Small intestine (tissue), 7 donors: ENCODE data around the gene CXXC5. TPM values are rescaled to one million over a fixed set of nuclear protein-coding genes. Genes with fewer than 3 reads are reported as not detected.

ENCODE experiments used
- DNase-seq, 2 donors: peaks; one replicate each; pipeline versions ENCODE4 v3.0.0 to v3.0.0-alpha.2; 2013
- FAIRE-seq: peaks from 2 replicates; lab custom pipeline; 2012; peaks lifted over from hg19 to GRCh38; lab: Jason Lieb, UNC
- H3K27ac ChIP-seq, 3 donors: one replicate each; pipeline ENCODE4 v1.5.1; 2013; ENCODE audit warnings: low read length in 2 of 3, mild to moderate bottlenecking in 2 of 3, control low read depth in 1 of 3, inconsistent platforms in 1 of 3, low read depth in 1 of 3, moderate library complexity in 1 of 3
- H3K27me3 ChIP-seq, 3 donors: one replicate each; pipeline ENCODE4 v1.6.1; 2013; ENCODE audit warnings: low read length in 3 of 3, inconsistent platforms in 1 of 3; ENCODE audit not compliant: control insufficient read depth in 3 of 3, insufficient read depth in 3 of 3
- H3K36me3 ChIP-seq, 3 donors: one replicate each; pipeline ENCODE4 v1.6.1; 2013; ENCODE audit warnings: low read length in 3 of 3, inconsistent platforms in 1 of 3, low read depth in 1 of 3, mild to moderate bottlenecking in 1 of 3, moderate library complexity in 1 of 3; ENCODE audit not compliant: control insufficient read depth in 3 of 3, insufficient read depth in 2 of 3
- H3K4me1 ChIP-seq, 3 donors: one replicate each; pipeline ENCODE4 v1.6.1; 2013; ENCODE audit warnings: low read length in 2 of 3, inconsistent platforms in 1 of 3, low read depth in 1 of 3, mild to moderate bottlenecking in 1 of 3, moderate library complexity in 1 of 3; ENCODE audit not compliant: control insufficient read depth in 3 of 3, insufficient read depth in 2 of 3
- H3K4me3 ChIP-seq, 3 donors: one replicate each; pipeline ENCODE4 v1.5.1; 2013; ENCODE audit warnings: low read length in 3 of 3, control low read depth in 1 of 3, inconsistent platforms in 1 of 3, low read depth in 1 of 3, mild to moderate bottlenecking in 1 of 3, moderate library complexity in 1 of 3
- H3K9me3 ChIP-seq, 2 donors: one replicate each; pipeline ENCODE4 v1.6.1; 2013; ENCODE audit warnings: low read depth in 1 of 2, low read length in 1 of 2; ENCODE audit not compliant: control insufficient read depth in 2 of 2, insufficient read depth in 1 of 2
- WGBS, 3 donors: extraction: QIAGEN DNeasy Blood & Tissue Kit; methylation state at CpG; one replicate each; pipeline ENCODE4 v1.1.7; 2013; 5-methylcytosine and 5-hydroxymethylcytosine counted together
- polyA plus RNA-seq, 4 donors: library from polyadenylated mRNA; stranded (reverse) in 3 of 4; unstranded in 1 of 4; fragments of 200-250 nt in 3 of 4; fragments of 120-200 nt in 1 of 4; gene quantifications; one replicate each; pipeline versions ENCODE4 v1.2.1 to v1.2.3, GENCODE V29; 2013
- donor health status: healthy with polysubstance abuse.
- donor health status: control.
- donor health status: control.
- donor health status: Bipolar disorder and iron deficiency.
- donor health status: healthy.

Gene CXXC5
- polyA plus RNA-seq, 4 donors: 3.8 to 89.4 (median 18.2) TPM

DNA sequence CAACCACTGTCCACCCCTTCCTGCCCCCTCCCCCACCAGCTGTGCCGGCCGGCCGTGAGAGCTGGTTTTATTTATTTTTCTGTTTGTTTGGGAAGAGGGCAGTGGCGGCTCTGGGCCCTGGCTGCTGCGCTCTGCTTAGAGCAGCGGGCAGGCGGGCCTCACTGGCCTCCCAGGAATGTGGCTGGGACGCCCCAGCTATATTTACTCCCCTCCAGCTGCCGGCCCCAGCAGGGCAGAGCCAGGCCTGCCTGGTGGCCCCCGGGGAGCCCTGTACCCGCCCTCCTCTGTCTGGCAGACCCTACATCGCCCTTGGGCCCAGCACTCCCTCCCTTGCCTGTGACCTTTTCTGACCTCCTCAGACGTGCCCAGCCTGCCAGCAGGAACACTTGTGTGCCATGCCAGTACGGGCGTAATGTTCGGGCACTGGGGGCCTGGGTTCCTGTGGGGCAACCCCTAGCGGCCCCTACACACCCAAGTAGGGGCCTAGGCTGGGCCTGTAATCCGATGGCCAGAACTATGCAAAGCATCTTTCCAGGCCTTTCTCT lies 7.7 kb downstream of the CXXC5 start:
- no peaks in the 10 kb centered on the region for H3K27me3 ChIP-seq
- WGBS, 3 donors: 53 to 66% (median 65%) methylated on average over 17 to 18 of the region's 18 CpGs
- no peak overlapping the region for H3K4me3 ChIP-seq
- peaks cover 0 to 63% (median 0%) of the 10 kb centered on the region in 3 donors for H3K36me3 ChIP-seq
- H3K27ac ChIP-seq: peak overlapping the region in 2 of 3 donors; percentile 73 to 89
- H3K9me3 ChIP-seq: no peaks in the 10 kb centered on the region
- DNase-seq: peak in 1 of 2 donors; percentile 54
- H3K4me1 ChIP-seq: peaks cover 0 to 92% (median 31%) of the 10 kb centered on the region in 3 donors
- FAIRE-seq: no peak

DNA sequence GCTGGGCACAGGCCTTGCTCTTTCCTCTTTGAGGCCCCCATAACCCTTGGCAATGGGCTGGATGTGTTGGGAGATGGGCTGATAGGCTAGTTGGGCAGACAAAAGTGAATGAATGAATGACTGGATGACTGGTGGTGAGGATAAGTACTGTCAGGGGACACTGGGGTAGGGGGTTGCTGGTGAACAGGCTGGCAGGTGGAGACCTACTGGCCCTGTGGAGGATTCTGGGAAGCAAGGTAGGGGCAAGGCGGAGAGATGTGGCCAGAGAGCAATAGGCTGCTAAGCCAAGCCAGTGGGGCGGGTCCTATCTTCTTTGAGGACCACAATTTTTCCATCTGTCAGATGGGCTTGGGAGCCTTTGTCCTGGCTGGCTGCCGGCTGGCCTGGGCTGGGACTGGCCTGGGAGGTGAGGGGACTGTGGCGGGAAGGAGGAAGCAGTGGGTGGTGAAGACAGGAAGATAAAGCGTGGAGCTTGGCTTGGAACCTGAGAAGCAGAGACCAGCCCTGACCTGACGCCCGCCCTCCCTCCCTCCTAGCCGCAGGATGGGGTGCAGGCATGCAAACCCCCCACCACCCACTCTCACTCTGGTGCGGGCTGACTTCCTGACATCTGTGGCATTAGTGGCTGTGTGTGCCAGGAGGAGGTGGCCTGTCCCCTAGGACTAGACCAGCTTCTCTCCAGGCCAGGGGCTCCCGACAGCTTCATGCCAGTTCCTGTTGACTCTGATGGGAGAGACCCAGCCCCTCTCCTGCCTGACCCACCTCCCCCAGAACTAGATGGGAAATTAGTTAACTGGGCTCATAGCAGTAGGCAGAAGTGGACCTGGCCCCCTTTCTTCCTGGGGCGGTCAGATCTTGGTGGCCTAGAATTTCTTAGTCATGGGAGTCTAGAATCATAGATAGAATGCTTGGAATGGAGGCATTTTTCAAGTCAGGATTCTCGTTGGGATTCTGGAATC lies 9.5 kb downstream of the CXXC5 start:
- peaks cover 0 to 76% (median 0%) of the 10 kb centered on the region in 3 donors for H3K36me3 ChIP-seq
- no peak overlapping the region for H3K4me3 ChIP-seq
- DNase-seq (no peak), FAIRE-seq (no peak)
- H3K4me1 ChIP-seq: peaks cover 0 to 94% (median 21%) of the 10 kb centered on the region in 3 donors
- H3K27me3 ChIP-seq: no peaks in the 10 kb centered on the region
- peak overlapping the region in 2 of 3 donors; percentile 32 to 53 for H3K27ac ChIP-seq
- no peaks in the 10 kb centered on the region for H3K9me3 ChIP-seq
- 63 to 75% (median 71%) methylated on average over 9 to 12 of the region's 12 CpGs for WGBS, 3 donors

DNA sequence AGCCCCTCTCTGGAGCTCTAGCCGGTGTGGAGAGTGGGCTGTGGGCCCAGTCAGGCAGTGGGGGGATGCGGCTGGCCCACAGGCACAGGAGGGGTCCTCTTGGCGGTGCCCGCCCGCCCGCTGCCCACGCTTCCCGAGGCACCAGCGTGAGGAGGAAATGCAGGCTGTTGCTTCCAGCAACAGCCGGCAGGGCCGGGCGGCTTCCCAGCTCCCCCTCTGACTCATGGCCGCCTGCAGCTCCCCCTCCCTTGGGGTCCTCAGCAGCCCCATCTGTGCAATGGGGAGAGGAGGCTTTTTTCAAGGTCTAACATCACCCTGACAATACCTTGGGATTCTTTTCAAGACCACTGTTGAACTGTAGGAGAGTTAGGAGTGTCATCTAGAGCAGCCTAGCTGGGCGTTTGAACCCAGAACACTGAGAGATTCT lies 10.4 kb downstream of the CXXC5 start:
- FAIRE-seq (no peak), DNase-seq (no peak)
- no peaks in the 10 kb centered on the region for H3K9me3 ChIP-seq
- WGBS, 3 donors: 56 to 75% (median 73%) methylated on average over 14 of the region's 14 CpGs
- peaks cover 0 to 78% (median 0%) of the 10 kb centered on the region in 3 donors for H3K36me3 ChIP-seq
- peak overlapping the region in 2 of 3 donors; percentile 48 to 85 for H3K27ac ChIP-seq
- H3K4me3 ChIP-seq: no peak overlapping the region
- peaks cover 0 to 85% (median 17%) of the 10 kb centered on the region in 3 donors for H3K4me1 ChIP-seq
- H3K27me3 ChIP-seq: no peaks in the 10 kb centered on the region

DNA sequence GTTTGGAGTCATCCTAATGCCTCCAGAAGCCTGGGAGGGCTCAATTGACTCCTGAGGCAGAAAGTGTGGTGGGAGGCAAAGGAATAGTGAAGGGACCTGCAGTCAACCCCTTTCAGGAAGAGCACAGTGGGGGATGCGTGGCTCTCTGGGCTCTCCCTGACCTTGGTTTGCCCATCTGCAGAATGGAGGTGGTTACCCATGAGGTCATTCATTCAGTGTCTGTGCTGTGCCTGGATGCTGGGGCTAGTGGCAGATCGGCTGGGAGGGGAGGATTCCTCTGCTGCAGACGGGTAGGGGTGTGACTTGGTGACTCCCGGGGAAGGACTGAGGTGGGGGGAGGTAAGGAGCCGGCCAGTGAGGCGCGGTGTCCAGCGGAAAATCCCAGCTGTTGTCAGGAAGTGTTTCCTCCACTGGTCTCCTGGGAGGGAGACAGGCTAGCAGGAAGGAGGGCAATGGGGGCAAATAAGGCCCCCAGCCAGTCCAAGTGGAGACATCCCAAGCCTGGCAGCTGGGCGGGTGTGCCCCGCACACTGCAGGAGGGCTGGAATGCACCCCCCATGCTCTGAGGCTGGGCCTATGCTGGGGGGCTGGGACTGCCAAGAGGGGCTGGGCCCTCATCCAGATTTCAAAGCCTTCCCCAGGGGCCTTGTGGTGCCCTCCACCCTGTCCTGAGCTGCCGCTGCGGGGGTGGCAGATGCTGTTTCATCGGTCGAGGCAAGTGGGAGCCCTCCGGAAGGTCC lies 10.9 kb downstream of the CXXC5 start:
- Histone ChIP-seq H3K36me3 (peaks cover 0 to 78% (median 0%) of the 10 kb centered on the region in 3 donors), H3K9me3 (no peaks in the 10 kb centered on the region), H3K27ac (peak overlapping the region in 2 of 3 donors; percentile 48 to 85), H3K4me1 (peaks cover 0 to 82% (median 13%) of the 10 kb centered on the region in 3 donors), H3K4me3 (no peak overlapping the region), H3K27me3 (no peaks in the 10 kb centered on the region)
- 43 to 64% (median 53%) methylated on average over 15 of the region's 15 CpGs for WGBS, 3 donors
- DNase-seq: peak in 1 of 2 donors; percentile 49
- FAIRE-seq: no peak

DNA sequence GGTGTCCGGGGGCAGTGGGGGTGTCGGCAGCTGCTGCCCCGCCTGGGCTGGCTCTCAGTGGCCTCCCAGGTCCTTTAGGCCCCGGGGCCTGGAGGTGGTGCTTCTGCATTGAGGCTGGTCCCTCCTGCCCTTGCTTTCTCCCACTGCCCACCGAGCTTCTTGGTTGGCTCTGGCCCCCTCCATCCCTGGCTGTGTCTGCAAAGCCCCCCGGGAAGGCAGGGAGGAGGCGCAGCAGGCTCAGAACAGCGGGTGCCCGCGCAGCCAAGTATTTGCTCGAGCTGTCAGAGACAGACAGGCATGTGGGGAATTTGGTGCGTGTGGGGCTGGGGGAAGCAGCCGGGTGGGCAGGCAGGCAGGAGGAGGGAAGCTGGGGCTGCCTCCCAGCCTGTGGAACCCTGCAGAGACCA lies 11.5 kb downstream of the CXXC5 start:
- 35 to 59% (median 49%) methylated on average over 11 to 13 of the region's 13 CpGs for WGBS, 3 donors
- DNase-seq (no peak), FAIRE-seq (no peak)

DNA sequence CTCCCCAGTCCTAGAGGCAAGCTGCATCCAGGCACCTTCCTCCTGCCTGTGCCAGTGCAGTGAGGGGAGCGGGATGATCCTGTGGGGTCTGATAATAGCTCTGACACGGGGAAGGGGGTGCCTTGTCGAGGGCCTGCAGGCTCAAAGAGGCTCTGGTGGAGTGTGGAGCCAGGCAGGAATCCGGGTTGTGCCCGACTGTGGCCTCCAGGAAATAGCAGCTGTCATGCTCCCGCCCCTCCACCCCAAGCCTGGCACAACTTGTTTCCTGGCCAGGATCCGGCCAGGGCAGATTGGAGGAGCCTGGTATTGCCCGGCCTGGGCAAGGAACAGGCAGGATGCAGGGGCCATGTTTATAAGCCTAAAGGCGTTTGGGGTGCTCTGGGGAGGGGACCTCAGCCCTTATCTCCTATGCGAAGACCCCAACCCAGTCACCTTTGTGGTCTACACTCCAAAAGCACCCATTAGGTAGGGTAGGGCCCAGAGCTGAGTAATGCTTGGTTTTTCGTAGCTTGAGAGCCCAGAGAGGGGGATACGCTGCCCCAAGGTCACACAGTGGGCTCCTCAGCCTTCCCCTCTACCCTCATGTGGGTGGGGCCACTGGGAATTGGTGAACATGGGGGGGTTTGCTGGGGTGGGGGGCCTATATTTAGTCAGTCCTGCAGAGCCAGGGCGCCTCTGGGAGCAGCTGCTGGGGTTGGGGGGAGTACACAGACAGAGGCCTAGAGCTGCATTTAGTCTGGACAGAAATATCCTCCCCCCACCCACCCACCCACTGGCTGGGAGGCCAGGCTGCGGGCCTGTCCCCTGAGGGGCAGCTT lies 12.2 kb downstream of the CXXC5 start:
- Histone ChIP-seq H3K27ac (peak overlapping the region; percentile 27 to 85 (median 65)), H3K9me3 (no peaks in the 10 kb centered on the region), H3K4me1 (peaks cover 0 to 77% (median 13%) of the 10 kb centered on the region in 3 donors), H3K27me3 (no peaks in the 10 kb centered on the region), H3K36me3 (peaks cover 0 to 80% (median 0%) of the 10 kb centered on the region in 3 donors), H3K4me3 (no peak overlapping the region)
- 30 to 43% (median 33%) methylated on average over 11 to 14 of the region's 14 CpGs for WGBS, 3 donors
- no peak for FAIRE-seq
- DNase-seq: peak; percentile 55 to 79

More for the DNA sequence above, 11.5 kb downstream of the CXXC5 start:
- H3K4me3 ChIP-seq: no peak overlapping the region
- peaks cover 0 to 79% (median 13%) of the 10 kb centered on the region in 3 donors for H3K4me1 ChIP-seq
- H3K36me3 ChIP-seq: peaks cover 0 to 80% (median 0%) of the 10 kb centered on the region in 3 donors
- H3K27me3 ChIP-seq: no peaks in the 10 kb centered on the region
- no peaks in the 10 kb centered on the region for H3K9me3 ChIP-seq
- H3K27ac ChIP-seq: peak overlapping the region in 2 of 3 donors; percentile 48 to 85

DNA sequence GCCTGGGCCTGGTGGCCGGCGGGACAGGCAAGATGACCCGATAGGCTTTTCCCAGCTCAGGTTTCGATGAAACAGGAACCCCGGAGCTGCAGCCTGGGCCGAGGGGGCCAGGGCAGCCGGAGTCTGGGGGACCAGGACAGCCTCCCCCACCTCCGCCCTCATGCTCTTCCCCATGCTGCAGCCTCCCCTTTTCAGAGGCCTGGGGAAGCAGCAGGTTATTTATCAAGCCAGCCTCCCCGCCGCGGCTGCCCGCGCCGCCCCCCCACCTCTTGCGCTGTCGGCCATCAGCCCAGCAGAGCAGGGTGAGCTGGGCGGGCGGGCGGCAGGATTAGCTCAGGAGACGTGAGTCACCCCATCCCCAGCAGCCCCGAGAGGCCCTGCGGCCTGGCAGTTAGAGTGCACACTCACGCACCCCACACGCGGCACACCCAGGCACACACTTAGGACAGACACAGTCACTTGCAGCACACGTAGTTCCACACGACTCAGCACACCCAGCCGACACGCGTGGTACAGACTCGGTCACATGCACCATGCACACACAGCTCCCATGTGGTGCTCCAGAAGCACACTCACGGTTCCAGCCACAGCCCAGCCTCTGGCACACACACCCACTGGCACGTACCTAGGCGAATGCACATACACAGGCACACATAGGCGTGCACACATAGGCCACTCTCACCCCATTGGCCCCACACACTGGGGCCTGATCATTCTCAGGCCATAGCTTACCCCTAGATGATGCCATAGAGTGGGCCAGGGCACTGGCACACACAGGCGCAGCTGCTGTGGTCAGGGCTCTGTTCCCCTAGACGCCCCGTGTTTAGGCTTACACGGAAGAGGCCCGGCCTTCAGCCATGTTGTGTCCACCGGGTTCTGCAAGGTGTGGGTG lies 13.0 kb downstream of the CXXC5 start:
- Histone ChIP-seq H3K4me1 (peaks cover 0 to 68% (median 8%) of the 10 kb centered on the region in 3 donors), H3K9me3 (no peaks in the 10 kb centered on the region), H3K4me3 (no peak overlapping the region), H3K27ac (peak overlapping the region; percentile 27 to 65 (median 38)), H3K27me3 (no peaks in the 10 kb centered on the region), H3K36me3 (peaks cover 0 to 81% (median 0%) of the 10 kb centered on the region in 3 donors)
- FAIRE-seq (no peak), DNase-seq (peak in 1 of 2 donors; percentile 88)
- WGBS, 3 donors: 41 to 56% (median 51%) methylated on average over 39 to 41 of the region's 41 CpGs
